ENCODE data around the gene ENO2. TPM values are rescaled to one million over a fixed set of nuclear protein-coding genes. Genes with fewer than 3 reads are reported as not detected.

Gene ENO2
- total RNA-seq, 1 donor from 2014 or later: 120 TPM

DNA sequence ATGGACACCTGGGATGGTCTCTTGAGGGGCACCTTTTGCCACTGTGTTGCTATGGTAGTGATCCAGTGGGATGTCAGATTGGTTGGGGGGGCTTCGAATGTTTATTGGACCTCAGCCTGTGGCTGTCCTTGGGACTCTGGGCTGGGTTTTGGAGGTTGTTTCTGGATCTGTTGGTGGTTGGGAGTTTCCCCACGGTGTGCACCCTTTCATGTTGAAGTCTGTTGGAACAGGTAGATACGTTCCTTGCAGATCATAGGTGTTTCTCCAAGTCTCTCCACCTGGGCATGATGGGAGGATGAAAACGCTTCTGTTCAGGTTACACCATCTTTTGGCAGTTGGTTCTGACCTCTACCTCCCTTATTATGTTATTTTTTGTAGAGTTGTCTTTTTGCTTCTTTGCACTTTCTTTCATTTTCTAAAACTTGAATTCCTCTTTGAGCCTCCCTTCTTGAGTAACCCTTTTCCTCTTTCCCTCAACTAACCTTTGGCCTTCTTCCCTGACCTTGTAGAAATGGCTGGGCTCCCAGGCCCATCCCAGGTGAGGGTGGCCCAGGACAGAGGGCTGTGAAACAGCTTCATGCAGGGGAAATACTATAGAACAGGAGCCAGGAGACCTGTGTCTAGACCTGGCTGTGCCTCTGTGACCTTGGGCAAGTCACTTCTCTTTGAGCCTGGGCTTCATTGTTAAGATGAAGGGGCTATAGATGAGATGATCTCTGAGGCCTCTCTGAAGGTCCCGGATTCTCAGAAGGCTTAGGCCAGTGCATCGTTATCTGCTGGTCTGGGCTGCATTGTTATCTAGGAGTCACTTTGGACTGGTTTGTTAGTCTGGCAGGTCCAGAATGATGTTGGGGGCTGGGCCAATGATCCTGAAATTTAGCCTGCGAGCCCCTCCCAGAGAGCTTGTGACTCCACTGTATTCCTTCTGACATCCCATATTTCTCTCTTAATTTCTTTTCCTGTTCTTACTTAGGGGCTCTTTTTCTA, 15.4 kb downstream of the ENO2 start:
- intact Hi-C loops (cut with micrococcal nuclease): no loop called here

DNA sequence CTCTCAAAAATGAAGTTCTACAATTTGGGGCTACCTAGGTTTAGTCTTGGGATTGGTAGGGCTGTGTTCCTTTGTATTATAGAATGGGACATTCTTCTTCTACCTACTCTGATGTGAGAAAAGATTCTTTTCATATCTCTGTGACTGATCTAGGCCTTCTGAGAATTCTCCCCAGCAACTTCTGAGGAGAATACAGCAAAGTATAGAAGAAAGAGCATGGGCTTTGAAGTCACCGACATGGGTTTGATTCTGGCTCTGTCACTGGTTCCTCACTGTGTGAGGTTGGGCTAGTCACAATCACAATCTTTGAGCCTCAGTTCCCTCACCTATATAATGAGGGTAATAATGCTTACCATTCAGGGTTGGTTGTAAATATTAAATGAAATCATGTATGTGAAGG, 18.4 kb downstream of the ENO2 start:
- intact Hi-C loops (cut with micrococcal nuclease): no loop called here

DNA sequence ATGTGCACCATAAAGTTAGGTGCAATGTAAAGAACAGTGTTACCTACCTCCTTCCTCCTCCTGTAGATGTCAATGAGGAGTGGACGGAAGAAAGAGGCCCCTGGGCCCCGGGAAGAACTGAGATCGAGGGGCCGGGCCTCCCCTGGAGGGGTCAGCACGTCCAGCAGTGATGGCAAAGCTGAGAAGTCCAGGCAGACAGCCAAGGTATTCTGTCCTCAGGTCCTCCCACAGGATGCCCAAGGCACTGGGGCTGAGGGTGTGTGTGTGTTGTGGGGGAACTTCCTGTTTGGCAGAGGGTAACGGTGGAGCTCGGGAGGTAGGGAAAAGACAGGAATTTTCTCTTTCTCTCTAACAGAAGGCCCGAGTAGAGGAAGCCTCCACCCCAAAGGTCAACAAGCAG, 19.7 kb downstream of the ENO2 start:
- intact Hi-C loops (cut with micrococcal nuclease): no loop called here

DNA sequence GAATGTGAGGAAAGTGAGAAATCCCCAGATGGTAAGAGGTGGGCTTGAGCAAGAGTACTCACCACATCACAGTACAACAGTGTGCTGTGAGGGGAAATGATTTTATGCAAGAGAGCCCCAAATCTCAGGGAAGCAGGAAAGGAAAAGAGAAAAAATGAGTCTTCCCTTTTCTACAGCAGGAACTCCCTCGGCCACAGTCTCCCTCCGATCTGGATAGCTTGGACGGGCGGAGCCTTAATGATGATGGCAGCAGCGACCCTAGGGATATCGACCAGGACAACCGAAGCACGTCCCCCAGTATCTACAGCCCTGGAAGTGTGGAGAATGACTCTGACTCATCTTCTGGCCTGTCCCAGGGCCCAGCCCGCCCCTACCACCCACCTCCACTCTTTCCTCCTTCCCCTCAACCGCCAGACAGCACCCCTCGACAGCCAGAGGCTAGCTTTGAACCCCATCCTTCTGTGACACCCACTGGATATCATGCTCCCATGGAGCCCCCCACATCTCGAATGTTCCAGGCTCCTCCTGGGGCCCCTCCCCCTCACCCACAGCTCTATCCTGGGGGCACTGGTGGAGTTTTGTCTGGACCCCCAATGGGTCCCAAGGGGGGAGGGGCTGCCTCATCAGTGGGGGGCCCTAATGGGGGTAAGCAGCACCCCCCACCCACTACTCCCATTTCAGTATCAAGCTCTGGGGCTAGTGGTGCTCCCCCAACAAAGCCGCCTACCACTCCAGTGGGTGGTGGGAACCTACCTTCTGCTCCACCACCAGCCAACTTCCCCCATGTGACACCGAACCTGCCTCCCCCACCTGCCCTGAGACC, 21.2 kb downstream of the ENO2 start:
- intact Hi-C loops (cut with micrococcal nuclease): no loop called here

DNA sequence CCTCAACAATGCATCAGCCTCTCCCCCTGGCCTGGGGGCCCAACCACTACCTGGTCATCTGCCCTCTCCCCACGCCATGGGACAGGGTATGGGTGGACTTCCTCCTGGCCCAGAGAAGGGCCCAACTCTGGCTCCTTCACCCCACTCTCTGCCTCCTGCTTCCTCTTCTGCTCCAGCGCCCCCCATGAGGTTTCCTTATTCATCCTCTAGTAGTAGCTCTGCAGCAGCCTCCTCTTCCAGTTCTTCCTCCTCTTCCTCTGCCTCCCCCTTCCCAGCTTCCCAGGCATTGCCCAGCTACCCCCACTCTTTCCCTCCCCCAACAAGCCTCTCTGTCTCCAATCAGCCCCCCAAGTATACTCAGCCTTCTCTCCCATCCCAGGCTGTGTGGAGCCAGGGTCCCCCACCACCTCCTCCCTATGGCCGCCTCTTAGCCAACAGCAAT, 21.8 kb downstream of the ENO2 start:
- intact Hi-C loops (cut with micrococcal nuclease): no loop called here

DNA sequence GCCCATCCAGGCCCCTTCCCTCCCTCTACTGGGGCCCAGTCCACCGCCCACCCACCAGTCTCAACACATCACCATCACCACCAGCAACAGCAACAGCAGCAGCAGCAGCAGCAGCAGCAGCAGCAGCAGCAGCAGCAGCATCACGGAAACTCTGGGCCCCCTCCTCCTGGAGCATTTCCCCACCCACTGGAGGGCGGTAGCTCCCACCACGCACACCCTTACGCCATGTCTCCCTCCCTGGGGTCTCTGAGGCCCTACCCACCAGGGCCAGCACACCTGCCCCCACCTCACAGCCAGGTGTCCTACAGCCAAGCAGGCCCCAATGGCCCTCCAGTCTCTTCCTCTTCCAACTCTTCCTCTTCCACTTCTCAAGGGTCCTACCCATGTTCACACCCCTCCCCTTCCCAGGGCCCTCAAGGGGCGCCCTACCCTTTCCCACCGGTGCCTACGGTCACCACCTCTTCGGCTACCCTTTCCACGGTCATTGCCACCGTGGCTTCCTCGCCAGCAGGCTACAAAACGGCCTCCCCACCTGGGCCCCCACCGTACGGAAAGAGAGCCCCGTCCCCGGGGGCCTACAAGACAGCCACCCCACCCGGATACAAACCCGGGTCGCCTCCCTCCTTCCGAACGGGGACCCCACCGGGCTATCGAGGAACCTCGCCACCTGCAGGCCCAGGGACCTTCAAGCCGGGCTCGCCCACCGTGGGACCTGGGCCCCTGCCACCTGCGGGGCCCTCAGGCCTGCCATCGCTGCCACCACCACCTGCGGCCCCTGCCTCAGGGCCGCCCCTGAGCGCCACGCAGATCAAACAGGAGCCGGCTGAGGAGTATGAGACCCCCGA, 22.5 kb downstream of the ENO2 start:
- intact Hi-C loops (cut with micrococcal nuclease): no loop called here

DNA sequence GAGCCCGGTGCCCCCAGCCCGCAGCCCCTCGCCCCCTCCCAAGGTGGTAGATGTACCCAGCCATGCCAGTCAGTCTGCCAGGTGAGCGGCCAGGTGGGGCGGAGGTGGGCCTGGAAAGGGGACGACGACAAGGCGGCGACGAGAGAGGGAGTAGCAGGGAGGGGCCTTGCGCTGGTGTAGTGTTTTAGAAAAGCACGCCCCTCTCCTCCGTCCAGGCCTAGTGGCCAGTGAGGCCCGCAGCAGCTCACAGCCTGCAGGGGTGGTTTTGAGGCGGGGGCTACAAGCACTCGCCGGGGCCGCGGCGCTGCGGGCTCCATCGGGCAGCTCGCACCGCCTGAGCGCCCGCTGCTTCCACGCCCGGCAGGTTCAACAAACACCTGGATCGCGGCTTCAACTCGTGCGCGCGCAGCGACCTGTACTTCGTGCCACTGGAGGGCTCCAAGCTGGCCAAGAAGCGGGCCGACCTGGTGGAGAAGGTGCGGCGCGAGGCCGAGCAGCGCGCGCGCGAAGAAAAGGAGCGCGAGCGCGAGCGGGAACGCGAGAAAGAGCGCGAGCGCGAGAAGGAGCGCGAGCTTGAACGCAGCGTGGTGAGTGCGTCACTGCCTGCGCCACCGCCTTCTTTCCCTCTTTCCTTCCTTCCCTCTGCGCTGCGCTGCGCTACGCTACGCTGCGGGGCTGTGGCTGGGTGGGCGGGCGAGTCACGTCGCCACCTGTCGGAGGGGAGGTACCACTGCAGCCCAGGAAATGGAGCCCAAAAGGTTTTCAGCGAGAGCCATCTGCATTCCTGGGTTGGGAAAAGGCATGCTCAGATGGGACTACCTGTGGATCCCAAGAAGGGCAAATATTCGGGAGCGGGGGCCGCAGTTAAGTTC, 23.3 kb downstream of the ENO2 start:
- intact Hi-C loops (cut with micrococcal nuclease): loop anchor here (1.0 to 2.0 kb wide), 3 partner anchors 13 to 33 kb away; partner anchors contain the start of genes EMG1, LRRC23 and PHB2

DNA sequence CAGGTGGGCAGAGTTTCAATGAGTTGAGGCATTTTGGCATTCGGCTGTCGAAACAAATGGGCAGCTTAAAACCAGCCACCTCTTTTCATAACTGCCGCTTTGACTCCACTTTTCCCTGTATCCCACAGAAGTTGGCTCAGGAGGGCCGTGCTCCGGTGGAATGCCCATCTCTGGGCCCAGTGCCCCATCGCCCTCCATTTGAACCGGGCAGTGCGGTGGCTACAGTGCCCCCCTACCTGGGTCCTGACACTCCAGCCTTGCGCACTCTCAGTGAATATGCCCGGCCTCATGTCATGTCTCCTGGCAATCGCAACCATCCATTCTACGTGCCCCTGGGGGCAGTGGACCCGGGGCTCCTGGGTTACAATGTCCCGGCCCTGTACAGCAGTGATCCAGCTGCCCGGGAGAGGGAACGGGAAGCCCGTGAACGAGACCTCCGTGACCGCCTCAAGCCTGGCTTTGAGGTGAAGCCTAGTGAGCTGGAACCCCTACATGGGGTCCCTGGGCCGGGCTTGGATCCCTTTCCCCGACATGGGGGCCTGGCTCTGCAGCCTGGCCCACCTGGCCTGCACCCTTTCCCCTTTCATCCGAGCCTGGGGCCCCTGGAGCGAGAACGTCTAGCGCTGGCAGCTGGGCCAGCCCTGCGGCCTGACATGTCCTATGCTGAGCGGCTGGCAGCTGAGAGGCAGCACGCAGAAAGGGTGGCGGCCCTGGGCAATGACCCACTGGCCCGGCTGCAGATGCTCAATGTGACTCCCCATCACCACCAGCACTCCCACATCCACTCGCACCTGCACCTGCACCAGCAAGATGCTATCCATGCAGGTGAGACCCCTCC, 24.2 kb downstream of the ENO2 start:
- intact Hi-C loops (cut with micrococcal nuclease): loop anchor here (1.0 to 2.0 kb wide), 3 partner anchors 14 to 34 kb away; partner anchors contain the start of genes EMG1, LRRC23 and PHB2

DNA sequence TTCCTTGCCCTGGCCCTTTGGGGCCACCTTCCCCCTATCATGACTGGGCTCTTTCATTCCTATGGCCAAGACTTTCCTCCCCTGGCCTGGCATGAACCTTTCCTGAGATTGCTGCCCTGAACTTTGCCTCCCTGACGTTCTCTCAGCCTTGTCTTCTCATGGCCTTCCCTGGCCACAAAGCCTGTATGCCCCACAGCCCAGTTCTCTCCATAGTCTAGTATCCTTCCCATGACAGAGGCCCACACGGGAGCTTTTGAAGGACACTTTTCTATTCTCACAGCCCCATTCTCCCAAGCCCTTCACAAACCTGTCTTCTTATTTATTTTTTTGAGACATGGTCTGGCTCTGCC, 24.8 kb downstream of the ENO2 start:
- intact Hi-C loops (cut with micrococcal nuclease): loop anchor here (2.0 kb wide), 1 partner anchor 34 kb away; the partner anchor contains the start of gene LRRC23

DNA sequence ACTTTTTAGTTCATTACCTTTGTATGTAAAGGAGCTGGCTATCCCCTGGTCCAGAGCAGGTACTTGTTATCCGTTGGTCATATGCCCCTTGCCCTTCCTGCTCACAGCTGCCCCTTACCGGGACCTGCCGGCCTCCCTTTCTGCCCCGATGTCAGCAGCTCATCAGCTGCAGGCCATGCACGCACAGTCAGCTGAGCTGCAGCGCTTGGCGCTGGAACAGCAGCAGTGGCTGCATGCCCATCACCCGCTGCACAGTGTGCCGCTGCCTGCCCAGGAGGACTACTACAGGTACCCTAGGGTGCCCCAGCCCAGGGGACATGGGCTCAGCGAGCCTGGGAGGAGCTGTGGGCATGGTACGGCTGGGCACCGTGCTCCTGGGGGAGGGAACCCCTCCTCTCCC, 26.9 kb downstream of the ENO2 start:
- intact Hi-C loops (cut with micrococcal nuclease): no loop called here

DNA sequence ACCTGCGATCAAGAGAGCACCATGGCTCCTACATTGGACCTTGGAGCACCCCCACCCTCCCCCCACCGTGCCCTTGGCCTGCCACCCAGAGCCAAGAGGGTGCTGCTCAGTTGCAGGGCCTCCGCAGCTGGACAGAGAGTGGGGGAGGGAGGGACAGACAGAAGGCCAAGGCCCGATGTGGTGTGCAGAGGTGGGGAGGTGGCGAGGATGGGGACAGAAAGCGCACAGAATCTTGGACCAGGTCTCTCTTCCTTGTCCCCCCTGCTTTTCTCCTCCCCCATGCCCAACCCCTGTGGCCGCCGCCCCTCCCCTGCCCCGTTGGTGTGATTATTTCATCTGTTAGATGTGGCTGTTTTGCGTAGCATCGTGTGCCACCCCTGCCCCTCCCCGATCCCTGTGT, 27.4 kb downstream of the ENO2 start:
- intact Hi-C loops (cut with micrococcal nuclease): loop anchor here (2.0 kb wide), 1 partner anchor 69 kb away; the partner anchor contains the start of gene SPSB2

DNA sequence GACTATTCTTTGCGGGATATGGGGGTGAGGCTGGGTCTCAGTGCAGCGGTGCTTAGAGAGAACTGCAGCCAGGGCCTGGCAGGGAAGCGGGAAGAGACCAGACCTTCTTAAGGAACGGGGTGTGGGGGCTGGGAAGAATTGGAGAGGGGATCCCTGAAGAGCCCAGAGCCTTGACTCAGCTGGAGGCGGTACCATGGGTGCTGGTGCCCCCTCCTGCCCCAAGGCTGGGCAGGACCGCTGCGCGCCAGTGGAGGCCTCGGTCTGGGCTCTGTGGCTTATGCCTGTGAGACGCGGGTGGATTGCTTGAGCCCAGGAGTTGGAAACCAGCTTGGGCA, 27.9 kb downstream of the ENO2 start:
- intact Hi-C loops (cut with micrococcal nuclease): loop anchor here (2.0 kb wide), 1 partner anchor 69 kb away; the partner anchor contains the start of gene SPSB2

DNA sequence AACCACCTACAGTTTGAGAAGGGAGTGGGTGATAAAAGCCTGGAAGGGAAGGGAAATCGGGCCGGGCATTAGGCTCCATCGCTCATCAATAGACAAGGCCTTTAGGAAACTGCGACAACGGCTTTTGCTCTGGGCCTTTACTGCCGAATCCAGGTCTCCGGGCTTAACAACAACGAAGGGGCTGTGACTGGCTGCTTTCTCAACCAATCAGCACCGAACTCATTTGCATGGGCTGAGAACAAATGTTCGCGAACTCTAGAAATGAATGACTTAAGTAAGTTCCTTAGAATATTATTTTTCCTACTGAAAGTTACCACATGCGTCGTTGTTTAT, 29.0 kb downstream of the ENO2 start:
- intact Hi-C loops (cut with micrococcal nuclease): loop anchor here (1.0 to 2.0 kb wide), 3 partner anchors 71 to 91 kb away; partner anchors contain the start of genes LPCAT3, SPSB2 and USP5

DNA sequence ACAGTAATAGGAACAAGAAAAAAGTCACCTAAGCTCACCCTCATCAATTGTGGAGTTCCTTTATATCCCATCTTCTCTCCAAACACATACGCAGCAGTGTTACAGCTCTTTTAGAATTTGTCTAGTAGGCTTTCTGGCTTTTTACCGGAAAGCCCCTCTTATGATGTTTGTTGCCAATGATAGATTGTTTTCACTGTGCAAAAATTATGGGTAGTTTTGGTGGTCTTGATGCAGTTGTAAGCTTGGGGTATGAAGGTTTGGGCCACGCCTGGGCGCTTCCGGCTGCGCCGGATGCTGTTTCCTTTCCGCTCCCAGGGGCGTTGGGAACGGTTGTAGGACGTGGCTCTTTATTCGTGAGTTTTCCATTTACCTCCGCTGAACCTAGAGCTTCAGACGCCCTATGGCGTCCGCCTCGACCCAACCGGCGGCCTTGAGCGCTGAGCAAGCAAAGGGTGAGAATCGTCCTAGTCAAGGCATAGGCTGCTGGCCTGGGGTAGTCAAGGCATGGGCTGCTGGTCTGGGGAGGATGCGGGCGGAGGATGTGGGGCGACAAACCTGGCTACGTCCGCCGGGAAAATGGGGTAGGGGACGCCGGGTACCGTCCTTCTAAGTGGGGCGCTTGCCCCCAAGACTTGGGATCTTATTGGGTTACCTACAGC, 29.5 kb downstream of the ENO2 start, which contains the start of the genes C12orf57 and RNU7-1:
Gene C12orf57, plus strand, starts transcription at position 301 of the 659 bp plus-strand sequence. Its CDS starts 100 bp downstream, at position 401.
Gene RNU7-1, plus strand, starts transcription at position 95 of the 659 bp plus-strand sequence.
- intact Hi-C loops (cut with micrococcal nuclease): loop anchor here (1.0 to 2.0 kb wide), 9 partner anchors 9 to 169 kb away; partner anchors contain the start of genes C1R, EMG1, LPCAT3 and PHB2

DNA sequence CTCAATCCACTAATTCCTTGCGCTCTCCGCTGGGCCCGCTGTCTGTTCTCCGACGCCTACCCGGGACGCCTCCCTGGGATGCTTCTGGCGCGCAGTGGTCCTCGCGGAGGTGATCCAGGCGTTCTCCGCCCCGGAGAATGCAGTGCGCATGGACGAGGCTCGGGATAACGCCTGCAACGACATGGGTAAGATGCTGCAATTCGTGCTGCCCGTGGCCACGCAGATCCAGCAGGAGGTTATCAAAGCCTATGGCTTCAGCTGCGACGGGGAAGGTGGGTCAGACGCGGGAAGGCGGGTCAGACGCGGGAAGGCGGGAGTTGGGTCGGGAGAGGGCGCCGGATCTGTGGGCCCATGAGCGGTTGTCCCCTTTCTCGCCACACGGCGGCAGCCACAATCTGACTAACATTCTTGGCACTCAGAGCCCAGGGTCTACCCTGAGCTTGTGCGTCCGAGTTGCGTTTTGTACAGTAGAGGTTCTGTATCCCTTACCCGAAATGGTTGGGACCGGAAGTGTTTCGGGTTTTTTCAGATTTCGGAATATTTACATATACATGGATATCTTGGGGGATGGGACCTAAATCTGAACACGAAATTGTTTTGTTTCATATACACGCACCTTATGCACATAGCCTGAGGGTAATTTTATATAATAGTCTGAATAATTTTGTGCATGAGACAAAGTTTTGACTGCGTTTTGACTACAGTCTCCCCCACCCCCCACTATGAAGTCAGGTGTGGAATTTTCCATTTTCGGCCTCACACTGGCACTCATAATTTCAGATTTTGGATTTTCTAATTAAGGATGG, 30.2 kb downstream of the ENO2 start:
- intact Hi-C loops (cut with micrococcal nuclease): loop anchor here (1.0 kb wide), 6 partner anchors 9 to 169 kb away; partner anchors contain the start of genes C1R, EMG1 and PHB2

DNA sequence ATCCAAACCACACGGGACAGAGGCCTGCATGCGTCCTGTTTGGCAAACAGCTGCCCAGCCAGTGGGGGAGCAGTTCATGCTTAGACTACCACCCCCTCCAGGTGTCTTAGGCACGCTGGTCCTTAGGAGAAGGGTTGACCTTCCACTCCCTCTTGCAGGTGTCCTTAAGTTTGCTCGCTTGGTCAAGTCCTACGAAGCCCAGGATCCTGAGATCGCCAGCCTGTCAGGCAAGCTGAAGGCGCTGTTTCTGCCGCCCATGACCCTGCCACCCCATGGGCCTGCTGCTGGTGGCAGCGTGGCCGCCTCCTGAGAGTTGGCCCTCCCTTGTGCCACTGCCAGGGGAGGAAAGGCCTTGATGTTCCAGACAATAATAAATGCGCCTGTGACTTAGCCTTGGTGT, 31.2 kb downstream of the ENO2 start:
- intact Hi-C loops (cut with micrococcal nuclease): no loop called here

Measured in T-helper 2 cell treated with Interferon-gamma antibody and Interleukin-4, amounts not matched to agents 100 ng/mL and 5 ng/mL, for 36 hours (primary cell).